ENCODE measurements around the gene FTL. TPM values are rescaled to one million over a fixed set of nuclear protein-coding genes. Genes with fewer than 3 reads are reported as not detected.

FTL gene
- total and polyA plus RNA-seq, 8 donors = 1,119 to 9,329 (median 1,357) TPM

DNA sequence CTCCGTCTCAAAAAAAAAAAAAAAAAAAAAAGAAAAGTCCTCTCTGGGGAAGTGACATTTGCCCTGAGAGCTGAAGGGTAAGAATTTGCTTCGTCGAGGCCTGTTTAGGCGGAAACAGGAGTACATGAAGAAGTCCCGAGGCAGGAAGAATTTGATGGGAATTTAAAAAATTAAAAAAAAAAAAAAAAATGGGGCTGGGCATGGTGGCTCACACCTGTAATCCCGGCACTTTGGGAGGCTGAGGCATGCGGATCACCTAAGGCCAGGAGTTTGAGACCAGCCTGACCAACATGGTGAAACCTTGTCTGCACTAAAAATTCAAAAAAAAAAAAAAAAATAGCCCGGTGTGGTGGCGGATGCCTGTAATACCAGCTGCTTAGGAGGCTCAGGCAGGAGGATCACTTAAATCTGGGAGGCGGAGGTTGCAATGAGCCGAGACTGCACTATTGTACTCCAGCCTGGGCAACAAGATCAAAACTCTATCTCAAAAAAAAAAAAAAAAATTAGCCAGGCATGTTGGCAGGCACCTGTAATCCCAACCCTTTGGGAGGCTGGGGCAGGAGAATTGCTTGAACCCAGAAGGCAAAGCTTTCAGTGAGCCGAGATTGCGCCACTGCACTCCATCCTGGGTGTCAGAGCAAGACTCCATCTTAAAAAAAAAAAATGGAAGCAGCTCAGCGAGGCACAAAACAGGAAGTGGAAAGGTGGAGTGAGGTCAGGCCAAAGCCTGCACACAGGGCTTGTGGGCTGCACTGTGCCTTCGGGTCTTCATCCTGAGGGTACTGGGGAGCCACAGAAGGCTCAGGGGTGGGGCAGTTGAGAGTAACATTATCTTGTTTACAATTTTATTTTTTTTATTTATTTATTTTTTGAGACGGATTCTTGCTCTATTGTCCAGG, 5.5 kb upstream of the FTL start:
- ATAC-seq = no peak
- Histone ChIP-seq H3K9me3 (no peaks in the 10 kb centered on the region), H3K36me3 (peaks cover 0 to 18% of the 10 kb centered on the region in 2 donors), H3K4me1 (peaks cover 18 to 73% of the 10 kb centered on the region in 2 donors), H3K27ac (peak overlapping the region in 1 of 2 donors; percentile 45), H3K4me3 (no peak overlapping the region), H3K27me3 (no peaks in the 10 kb centered on the region)
- TF ChIP-seq, protein P1, sequence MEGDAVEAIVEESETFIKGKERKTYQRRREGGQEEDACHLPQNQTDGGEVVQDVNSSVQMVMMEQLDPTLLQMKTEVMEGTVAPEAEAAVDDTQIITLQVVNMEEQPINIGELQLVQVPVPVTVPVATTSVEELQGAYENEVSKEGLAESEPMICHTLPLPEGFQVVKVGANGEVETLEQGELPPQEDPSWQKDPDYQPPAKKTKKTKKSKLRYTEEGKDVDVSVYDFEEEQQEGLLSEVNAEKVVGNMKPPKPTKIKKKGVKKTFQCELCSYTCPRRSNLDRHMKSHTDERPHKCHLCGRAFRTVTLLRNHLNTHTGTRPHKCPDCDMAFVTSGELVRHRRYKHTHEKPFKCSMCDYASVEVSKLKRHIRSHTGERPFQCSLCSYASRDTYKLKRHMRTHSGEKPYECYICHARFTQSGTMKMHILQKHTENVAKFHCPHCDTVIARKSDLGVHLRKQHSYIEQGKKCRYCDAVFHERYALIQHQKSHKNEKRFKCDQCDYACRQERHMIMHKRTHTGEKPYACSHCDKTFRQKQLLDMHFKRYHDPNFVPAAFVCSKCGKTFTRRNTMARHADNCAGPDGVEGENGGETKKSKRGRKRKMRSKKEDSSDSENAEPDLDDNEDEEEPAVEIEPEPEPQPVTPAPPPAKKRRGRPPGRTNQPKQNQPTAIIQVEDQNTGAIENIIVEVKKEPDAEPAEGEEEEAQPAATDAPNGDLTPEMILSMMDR (IDR thresholded peaks at IDR 0.05) = no peak
- DNase-seq = peak in 2 of 4 donors; percentile 64 to 80
- intact Hi-C loops (cut with DNase I) = no loop called here

DNA sequence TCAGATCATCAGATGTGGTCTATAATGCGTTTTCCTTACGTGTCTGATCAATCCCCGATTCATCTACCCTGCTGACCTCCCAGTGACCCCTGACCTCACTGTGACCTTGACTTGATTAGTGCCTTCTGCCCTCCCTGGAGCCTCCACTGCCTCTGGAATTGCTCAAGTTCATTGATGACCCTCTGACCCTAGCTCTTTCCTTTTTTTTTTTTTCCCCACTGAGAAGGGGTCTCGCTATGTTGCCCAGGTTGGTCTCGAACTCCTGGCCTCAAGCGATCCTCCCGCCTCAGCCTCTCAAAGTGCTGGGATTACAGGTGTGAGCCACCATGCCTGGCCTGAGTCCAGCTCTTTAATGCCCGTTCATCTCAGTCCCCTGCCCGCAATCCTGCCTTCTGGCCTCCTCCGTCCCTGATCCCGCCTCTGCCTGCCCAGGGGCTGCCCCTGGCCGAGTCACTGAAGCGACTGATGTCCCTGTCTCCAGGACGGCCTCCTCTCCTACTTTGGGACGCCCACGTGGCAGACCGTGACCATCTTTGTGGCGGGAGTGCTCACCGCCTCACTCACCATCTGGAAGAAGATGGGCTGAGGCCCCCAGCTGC, 4.0 kb upstream of the FTL start:
- no peaks in the 10 kb centered on the region for H3K27me3 ChIP-seq
- TF ChIP-seq, protein P1 (IDR thresholded peaks at IDR 0.05) = no peak
- peak overlapping the region in 1 of 2 donors; percentile 96 for H3K27ac ChIP-seq
- no peaks in the 10 kb centered on the region for H3K9me3 ChIP-seq
- H3K4me3 ChIP-seq = no peak overlapping the region
- ATAC-seq (no peak), DNase-seq (no peak)
- intact Hi-C loops (cut with DNase I) = no loop called here
- H3K4me1 ChIP-seq = peaks cover 13 to 65% of the 10 kb centered on the region in 2 donors
- peaks cover 2 to 22% of the 10 kb centered on the region in 2 donors for H3K36me3 ChIP-seq

DNA sequence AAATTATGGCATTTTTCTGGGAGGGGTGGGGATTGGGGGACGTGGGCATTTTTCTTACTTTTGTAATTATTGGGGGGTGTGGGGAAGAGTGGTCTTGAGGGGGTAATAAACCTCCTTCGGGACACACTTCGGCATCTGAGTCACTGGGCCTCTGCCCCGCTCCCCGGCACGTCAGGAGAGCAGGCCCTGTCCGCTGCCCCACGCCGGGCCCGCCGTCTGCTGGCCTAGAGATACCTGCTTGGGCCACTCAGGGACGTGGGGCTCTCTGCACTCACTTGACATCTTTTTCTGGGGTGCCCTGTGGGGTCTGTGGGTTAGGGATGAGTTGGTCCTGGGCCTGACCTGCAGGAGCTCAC, 3.5 kb upstream of the FTL start:
- peak overlapping the region in 1 of 2 donors; percentile 92 for H3K4me3 ChIP-seq
- intact Hi-C loops (cut with DNase I) = no loop called here
- no peaks in the 10 kb centered on the region for H3K9me3 ChIP-seq
- peaks cover 13 to 66% of the 10 kb centered on the region in 2 donors for H3K4me1 ChIP-seq
- peaks cover 2 to 24% of the 10 kb centered on the region in 2 donors for H3K36me3 ChIP-seq
- H3K27me3 ChIP-seq = no peaks in the 10 kb centered on the region
- TF ChIP-seq, protein P1 (IDR thresholded peaks at IDR 0.05) = no peak
- ATAC-seq = no peak
- peak overlapping the region; percentile 73 to 96 for H3K27ac ChIP-seq
- no peak for DNase-seq

DNA sequence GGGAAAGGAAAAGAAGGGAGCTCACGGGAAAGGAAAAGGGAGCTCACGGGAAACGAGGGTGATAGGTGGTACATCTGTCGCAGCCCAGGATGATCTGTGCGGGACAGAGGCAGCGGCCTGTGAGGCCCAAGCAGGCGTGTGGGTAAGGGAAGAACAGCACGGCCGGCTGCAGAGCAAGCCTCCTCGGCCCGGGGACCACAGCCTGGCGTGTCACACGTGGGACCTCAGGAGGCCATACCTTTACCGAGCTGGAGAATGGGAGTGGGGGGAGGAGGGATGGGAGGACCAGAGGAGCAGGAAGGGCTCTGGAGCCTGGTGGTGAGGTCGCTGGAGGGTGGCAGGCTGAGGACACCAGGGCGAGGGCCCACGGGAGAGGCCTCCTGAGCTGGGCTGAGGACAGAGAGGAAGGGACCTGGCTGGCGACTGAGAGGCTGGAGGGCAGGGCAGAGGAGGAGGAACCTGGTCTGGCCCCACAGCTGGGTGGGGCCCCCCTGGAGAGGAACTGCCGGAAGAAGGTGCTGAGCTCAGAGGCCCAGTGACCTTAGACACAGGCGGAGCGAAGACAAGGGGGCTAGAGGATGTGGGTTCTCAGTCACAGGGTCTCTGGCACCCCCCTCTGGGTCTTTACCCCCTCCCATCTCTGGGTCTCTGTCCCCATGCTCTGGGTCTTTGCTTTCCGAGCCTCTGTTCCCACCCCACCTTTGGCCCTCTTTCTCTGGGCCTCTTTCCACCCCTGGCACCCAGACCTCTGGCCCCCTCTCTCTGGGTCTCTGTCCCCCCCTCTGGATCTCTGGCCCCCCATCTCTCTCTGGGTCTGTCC, 2.9 kb upstream of the FTL start:
- intact Hi-C loops (cut with DNase I) = no loop called here
- Histone ChIP-seq H3K36me3 (peaks cover 2 to 30% of the 10 kb centered on the region in 2 donors), H3K4me3 (peak overlapping the region in 1 of 2 donors; percentile 92), H3K27me3 (no peaks in the 10 kb centered on the region), H3K4me1 (peaks cover 13 to 72% of the 10 kb centered on the region in 2 donors), H3K9me3 (no peaks in the 10 kb centered on the region), H3K27ac (peak overlapping the region; percentile 73 to 96)
- peak; percentile 51 for ATAC-seq
- TF ChIP-seq, protein P1 (IDR thresholded peaks at IDR 0.05) = no peak
- peak in 3 of 4 donors; percentile 39 to 95 (median 93) for DNase-seq
